ENCODE measurements around the gene TMEM72.

TMEM72 gene

DNA sequence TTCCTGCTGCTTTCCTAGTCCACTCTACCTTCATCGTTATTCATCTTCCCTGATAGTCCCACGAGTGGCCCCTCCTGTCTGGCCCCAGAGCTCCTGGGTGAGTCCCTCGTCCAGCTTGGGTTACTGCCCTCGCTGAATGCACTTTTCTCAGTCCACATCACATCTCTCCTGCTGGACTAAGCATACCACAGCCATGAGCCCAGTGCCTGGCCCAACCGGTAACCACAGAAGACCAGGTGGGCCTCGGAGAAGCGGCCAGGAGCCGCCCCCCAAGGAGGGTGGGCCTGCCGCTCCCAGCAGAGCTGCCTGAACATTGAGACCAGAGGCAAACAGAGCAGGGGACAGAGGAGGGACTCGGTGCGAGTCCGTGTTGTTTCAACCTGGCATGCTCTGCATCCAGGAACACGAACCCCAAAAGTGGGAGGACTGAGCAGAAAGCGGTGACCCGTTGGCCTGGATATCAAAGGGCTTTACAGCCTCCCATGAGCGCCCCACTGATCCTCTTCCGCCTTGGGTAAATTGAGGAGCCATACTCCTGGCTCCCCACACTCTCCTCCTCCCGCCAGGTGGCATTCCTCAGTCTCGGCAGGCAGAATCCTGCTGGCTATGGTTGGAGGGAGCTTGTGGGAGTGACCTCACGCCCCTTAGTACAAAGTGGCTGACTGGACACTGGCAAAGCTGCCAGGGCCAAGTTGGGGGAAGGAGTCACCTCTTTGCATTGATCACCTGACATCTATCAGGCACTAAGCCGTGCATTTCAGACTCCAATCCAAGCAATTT, 13.3 kb downstream of the TMEM72 start:
- peak; percentile 36 for DNase-seq (ENCODE audit: low spot score)
- Histone ChIP-seq H3K4me3 (no peak overlapping the region), H3K27ac (no peak overlapping the region)
- TF ChIP-seq, protein P1, sequence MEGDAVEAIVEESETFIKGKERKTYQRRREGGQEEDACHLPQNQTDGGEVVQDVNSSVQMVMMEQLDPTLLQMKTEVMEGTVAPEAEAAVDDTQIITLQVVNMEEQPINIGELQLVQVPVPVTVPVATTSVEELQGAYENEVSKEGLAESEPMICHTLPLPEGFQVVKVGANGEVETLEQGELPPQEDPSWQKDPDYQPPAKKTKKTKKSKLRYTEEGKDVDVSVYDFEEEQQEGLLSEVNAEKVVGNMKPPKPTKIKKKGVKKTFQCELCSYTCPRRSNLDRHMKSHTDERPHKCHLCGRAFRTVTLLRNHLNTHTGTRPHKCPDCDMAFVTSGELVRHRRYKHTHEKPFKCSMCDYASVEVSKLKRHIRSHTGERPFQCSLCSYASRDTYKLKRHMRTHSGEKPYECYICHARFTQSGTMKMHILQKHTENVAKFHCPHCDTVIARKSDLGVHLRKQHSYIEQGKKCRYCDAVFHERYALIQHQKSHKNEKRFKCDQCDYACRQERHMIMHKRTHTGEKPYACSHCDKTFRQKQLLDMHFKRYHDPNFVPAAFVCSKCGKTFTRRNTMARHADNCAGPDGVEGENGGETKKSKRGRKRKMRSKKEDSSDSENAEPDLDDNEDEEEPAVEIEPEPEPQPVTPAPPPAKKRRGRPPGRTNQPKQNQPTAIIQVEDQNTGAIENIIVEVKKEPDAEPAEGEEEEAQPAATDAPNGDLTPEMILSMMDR (IDR thresholded peaks at IDR 0.05): no peak

DNA sequence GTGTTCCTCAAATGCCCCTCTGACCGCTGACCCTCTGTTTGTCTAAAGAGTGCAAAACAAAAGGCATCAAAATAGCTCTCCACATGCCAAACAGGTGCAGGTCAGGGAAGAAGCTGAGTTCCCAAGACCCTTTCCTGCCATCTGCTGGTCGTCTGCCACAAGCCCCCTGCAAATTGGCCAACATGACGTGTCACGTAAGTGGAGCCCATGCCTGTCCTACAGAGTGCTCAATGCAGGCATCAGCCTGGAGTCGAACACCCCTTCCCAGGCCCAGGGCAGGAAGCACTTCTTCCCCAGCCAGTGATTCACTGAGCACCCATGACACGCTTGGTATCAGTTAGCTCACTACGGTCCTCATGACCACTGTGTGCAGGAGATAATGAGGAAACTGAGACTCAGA, 14.1 kb downstream of the TMEM72 start:
- no peak overlapping the region for H3K4me3 ChIP-seq
- TF ChIP-seq, protein P1 (IDR thresholded peaks at IDR 0.05): no peak
- peak; percentile 35 for DNase-seq (ENCODE audit: low spot score)
- no peak overlapping the region for H3K27ac ChIP-seq

DNA sequence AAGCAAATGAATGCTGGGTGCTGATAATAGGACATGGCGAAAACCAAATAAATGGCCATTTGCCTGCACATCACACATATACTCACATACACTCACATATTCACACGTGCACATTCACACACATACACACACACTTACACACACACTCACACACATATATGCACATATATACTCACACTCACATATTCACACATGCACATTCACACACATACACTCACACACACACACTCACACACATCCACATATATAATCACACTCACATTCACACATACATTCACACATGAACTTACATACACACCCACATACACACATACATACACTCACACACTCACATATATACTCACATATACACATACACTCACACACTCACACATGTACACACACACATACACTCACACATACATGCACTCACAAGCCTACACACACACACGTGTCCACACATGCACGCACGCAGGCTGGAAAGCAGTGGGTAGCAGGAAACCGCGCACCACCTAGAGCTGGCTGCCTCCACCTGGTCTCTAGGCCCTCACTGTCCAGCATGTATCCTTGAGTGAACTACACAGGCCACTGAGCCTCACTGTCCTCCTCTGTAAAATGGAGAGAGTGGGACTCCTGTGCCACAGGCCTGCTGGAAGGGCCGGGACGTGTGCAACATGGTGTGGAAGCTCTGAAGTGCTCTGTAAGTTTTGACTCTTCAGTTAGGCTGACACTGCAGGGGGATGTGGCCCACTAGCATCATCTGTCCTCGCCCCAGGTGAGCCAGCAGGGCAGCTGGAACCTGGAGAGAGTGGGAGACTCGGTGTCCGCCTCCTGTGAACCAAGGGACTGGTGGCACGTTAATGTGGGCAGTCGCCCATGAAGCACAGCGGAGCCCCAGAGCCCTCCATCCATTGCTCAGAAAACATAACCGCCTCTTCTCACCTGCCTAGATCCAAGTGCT, 14.9 kb downstream of the TMEM72 start:
- peak; percentile 61 for DNase-seq (ENCODE audit: low spot score)
- H3K27ac ChIP-seq: no peak overlapping the region
- no peak overlapping the region for H3K4me3 ChIP-seq
- TF ChIP-seq, protein P1 (IDR thresholded peaks at IDR 0.05): no peak

DNA sequence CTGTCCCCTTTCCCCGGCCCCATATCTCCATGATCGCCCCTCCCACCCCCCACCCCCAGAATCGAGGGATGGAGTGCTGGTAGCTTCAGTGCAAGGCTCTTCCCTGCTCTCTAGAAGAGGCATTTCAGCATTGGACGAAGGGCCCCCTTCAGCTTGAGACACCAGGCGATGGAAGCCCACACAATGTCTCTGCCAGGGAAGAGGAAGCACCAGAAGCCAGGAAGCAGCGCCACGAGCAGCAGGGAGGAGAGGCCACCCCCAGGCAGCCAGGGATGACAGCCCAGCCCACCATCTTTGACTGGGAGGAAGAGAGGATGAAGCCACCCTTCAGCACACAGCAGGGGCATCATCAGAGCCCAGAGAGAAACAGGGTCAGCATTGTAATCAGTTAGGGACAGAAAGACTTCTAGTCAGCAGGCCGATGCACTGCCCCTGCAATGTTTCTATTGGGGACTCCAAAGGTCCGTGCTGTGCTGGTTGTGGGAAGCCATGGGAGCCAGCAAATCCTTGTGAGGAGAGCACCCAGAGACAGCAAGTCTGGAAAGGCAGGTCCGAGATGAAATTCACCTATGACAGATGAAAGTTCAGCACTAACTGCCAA, 15.7 kb downstream of the TMEM72 start:
- no peak overlapping the region for H3K4me3 ChIP-seq
- no peak overlapping the region for H3K27ac ChIP-seq
- TF ChIP-seq, protein P1 (IDR thresholded peaks at IDR 0.05): no peak
- DNase-seq (ENCODE audit: low spot score): peak; percentile 70

DNA sequence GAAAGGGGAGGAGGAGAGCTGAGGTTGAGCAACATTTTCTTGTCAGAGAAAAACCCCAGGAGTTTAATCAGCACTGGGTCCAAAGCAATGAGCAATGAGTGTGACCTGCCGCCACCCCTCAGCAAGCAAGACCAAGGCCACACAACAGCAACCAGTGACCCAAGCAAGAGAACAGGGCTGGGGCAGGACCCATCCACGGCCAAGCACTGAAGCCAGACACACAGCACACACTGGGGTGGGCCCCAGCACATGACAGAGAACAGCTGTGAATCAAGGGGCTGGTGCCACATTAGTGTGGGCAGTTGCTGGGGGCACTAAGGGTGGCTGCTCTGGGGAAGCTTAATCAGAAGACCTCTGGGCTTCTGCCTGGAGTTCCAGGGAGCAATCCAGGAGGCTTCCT, 16.2 kb downstream of the TMEM72 start:
- peak; percentile 62 for DNase-seq (ENCODE audit: low spot score)
- no peak overlapping the region for H3K4me3 ChIP-seq
- TF ChIP-seq, protein P1 (IDR thresholded peaks at IDR 0.05): no peak
- H3K27ac ChIP-seq: no peak overlapping the region

DNA sequence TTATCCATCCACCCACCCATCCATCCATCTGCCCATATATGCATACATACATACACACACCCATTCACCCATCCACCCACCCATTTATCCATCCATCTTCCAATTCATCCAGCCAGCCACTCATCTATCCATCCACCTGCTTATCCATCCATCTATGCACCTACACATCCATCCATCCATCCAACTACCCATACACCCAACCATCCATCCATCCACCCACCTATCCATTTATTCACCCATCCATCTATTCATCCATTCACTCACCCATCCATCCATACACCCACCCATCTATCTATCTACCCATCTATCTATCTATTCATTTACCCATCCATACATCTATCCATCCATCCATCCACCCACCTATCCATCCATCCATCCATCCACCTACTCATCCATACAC, 17.3 kb downstream of the TMEM72 start:
- Histone ChIP-seq H3K27ac (no peak overlapping the region), H3K4me3 (no peak overlapping the region)
- TF ChIP-seq, protein P1 (IDR thresholded peaks at IDR 0.05): no peak
- no peak for DNase-seq (ENCODE audit: low spot score)

Measured in coronary artery (tissue), 2 donors.